Vagina (tissue), 2 donors: ENCODE data around the gene ETS1.

ENCODE experiments used
- CTCF ChIP-seq, 3 experiments: fragments of 450-650 bp in 2 of 3; fragments of 200-600 bp in 1 of 3; sonication (generic) in 1 of 3; IDR thresholded peaks; one replicate each; pipeline ENCODE4 v1.5.1; 2017 to 2019; ENCODE audit warnings: antibody characterized with exemption in 3 of 3, mild to moderate bottlenecking in 2 of 3, moderate library complexity in 2 of 3
- POLR2AphosphoS5 ChIP-seq, 2 donors: sonication (generic); formaldehyde crosslinking; IDR thresholded peaks; one replicate each; pipeline ENCODE4 v1.9.0; 2017; ENCODE audit warnings: antibody characterized with exemption in 2 of 2, mild to moderate bottlenecking in 2 of 2, low read depth in 1 of 2; ENCODE audit not compliant: insufficient read depth in 1 of 2

DNA sequence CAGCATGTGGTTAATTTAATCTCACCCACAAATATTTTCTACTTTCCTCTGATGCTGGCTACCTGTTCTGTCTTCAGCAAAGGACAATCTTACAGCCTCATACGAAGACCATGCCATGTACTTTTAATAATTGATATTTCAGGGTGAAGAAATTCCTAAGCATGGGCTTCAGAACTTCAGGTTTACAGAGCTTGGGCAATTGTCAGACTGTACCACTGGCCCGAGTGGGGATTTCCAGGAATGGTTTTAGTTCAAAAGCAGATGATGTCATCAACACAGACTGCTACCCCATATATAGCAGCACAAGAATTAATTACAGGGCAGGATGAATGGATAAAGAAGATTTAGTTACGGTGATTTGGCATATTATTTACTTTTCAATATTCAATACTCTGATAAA, 171.8 kb downstream of the ETS1 start:
- TF ChIP-seq CTCF (IDR thresholded peaks at IDR 0.05) (no peak), POLR2AphosphoS5 (IDR thresholded peaks at IDR 0.05; ENCODE audit: insufficient read depth in 1 of 2, low read depth in 1 of 2) (no peak)
